Measurements from ENCODE around the gene RSPH1.

RSPH1 gene

DNA sequence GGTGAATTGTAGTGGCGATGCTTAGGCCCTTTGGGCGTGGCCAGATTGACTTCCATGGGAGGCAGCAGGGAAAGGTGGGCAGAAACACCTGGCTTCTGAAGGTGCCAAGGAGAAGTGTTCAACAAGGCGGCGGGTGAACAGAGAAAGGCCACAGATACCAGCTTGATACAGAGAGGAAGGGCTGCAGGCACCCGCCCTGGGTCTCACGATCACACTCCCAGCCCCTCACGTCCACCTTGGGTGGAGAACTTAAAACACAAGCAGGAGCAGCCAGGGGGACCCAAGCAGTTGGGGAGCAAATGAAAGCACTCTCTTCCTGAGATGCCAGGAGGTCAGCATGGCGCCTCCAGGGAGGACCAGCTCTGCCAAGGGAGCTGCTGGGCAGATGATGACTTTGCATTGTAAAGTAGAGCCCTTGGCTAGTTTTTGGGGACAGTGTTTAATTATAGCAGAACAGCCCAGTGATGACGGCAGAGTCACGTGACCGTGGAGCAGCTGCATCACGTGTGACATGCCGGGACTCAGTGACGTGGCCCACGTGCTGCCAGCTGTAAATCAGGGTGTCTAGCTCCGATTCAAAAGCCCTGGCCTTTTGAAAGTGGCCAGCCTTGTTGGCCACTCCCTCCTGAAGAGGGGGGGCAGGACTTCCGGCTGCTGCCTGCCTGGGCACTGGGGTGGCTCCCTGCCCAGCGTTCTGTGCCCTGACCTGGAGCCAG is 36.6 kb upstream of the RSPH1 start:
- H3F3A ChIP-seq (ENCODE audit: control insufficient read depth, insufficient read depth): peaks cover 52% of the 10 kb centered on the region
- peaks cover 72% of the 10 kb centered on the region for H3K79me2 ChIP-seq (ENCODE audit: control insufficient read depth, low read length)
- peak overlapping the region; percentile 99 for H3K27ac ChIP-seq (ENCODE audit: low read depth, low read length)

DNA sequence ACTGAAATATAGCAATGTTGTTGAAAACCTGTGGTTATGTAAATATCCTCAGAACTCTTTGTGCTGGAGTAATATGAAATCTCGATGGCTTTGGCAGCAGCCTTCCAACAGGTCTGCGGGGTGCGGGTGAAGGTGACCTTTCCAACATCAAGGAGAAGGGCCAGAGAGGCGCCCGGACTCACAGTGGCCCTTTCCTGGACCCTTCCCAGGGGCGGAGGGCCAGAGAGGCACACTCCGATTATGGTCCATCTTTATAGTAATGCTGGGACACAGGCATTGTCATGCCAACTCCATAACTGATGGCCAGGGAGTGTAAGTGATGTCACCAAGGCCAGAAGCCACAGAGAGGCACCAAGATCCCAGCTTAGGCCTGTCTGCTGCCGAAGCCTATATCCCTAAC is 35.7 kb upstream of the RSPH1 start:
- Histone ChIP-seq H3K27me3 (ENCODE audit: control insufficient read depth, low read length) (no peaks in the 10 kb centered on the region), H4K20me1 (ENCODE audit: control insufficient read depth, insufficient read depth, low read depth, low read length) (peaks cover 12% of the 10 kb centered on the region), H3K36me3 (ENCODE audit: control insufficient read depth, low read length) (peaks cover 92% of the 10 kb centered on the region), H3K4me3 (ENCODE audit: low read length) (peak overlapping the region; percentile 81), H3K4me1 (ENCODE audit: control insufficient read depth, low read length) (peaks cover 93% of the 10 kb centered on the region), H3K4me2 (ENCODE audit: low read length) (peak overlapping the region; percentile 95), H3K79me2 (ENCODE audit: control insufficient read depth, low read length) (peaks cover 81% of the 10 kb centered on the region), H3K9me3 (ENCODE audit: control insufficient read depth, insufficient read depth, low read length) (no peaks in the 10 kb centered on the region), H3K27ac (ENCODE audit: low read depth, low read length) (peak overlapping the region; percentile 99), H3K9me2 (replicated peaks; ENCODE audit: control insufficient read depth, low read length) (no peaks in the 10 kb centered on the region), H3F3A (ENCODE audit: control insufficient read depth, insufficient read depth) (peaks cover 52% of the 10 kb centered on the region)
- no peak for TF ChIP-seq EZH2phosphoT487 (IDR thresholded peaks at IDR 0.05; ENCODE audit: borderline replicate concordance, low read length)
- TF ChIP-seq, protein P1, sequence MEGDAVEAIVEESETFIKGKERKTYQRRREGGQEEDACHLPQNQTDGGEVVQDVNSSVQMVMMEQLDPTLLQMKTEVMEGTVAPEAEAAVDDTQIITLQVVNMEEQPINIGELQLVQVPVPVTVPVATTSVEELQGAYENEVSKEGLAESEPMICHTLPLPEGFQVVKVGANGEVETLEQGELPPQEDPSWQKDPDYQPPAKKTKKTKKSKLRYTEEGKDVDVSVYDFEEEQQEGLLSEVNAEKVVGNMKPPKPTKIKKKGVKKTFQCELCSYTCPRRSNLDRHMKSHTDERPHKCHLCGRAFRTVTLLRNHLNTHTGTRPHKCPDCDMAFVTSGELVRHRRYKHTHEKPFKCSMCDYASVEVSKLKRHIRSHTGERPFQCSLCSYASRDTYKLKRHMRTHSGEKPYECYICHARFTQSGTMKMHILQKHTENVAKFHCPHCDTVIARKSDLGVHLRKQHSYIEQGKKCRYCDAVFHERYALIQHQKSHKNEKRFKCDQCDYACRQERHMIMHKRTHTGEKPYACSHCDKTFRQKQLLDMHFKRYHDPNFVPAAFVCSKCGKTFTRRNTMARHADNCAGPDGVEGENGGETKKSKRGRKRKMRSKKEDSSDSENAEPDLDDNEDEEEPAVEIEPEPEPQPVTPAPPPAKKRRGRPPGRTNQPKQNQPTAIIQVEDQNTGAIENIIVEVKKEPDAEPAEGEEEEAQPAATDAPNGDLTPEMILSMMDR (IDR thresholded peaks at IDR 0.05; ENCODE audit: low read depth, low read length, poor library complexity, severe bottlenecking): no peak

More for the DNA sequence above, 36.6 kb upstream of the RSPH1 start:
- Histone ChIP-seq H3K27me3 (ENCODE audit: control insufficient read depth, low read length) (no peaks in the 10 kb centered on the region), H3K4me3 (ENCODE audit: low read length) (peak overlapping the region; percentile 81), H3K4me1 (ENCODE audit: control insufficient read depth, low read length) (peaks cover 93% of the 10 kb centered on the region), H3K4me2 (ENCODE audit: low read length) (peak overlapping the region; percentile 95), H3K9me3 (ENCODE audit: control insufficient read depth, insufficient read depth, low read length) (no peaks in the 10 kb centered on the region), H3K36me3 (ENCODE audit: control insufficient read depth, low read length) (peaks cover 90% of the 10 kb centered on the region), H3K9me2 (replicated peaks; ENCODE audit: control insufficient read depth, low read length) (no peaks in the 10 kb centered on the region), H4K20me1 (ENCODE audit: control insufficient read depth, insufficient read depth, low read depth, low read length) (peaks cover 12% of the 10 kb centered on the region)
- TF ChIP-seq, protein P1 (IDR thresholded peaks at IDR 0.05; ENCODE audit: low read depth, low read length, poor library complexity, severe bottlenecking): no peak
- TF ChIP-seq EZH2phosphoT487 (IDR thresholded peaks at IDR 0.05; ENCODE audit: borderline replicate concordance, low read length): no peak

DNA sequence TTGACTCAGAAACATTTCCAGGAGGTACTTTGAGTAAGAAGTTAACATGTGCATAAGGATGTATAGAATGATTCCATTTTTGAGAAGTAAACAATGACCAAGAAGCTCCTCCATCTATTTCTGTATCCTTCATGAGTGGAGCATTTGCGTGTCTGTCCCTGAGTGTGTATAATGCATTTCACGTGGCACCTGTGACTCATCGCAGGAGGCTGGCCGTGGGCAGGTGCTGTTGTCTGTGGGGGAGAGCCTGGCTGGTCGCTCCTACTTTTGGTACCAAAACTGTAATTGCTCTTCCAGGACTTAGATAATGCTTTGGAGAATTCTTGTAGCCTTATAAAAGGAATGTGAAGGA is 34.1 kb upstream of the RSPH1 start:
- H3F3A ChIP-seq (ENCODE audit: control insufficient read depth, insufficient read depth): peaks cover 52% of the 10 kb centered on the region
- H3K36me3 ChIP-seq (ENCODE audit: control insufficient read depth, low read length): peaks cover 96% of the 10 kb centered on the region
- no peaks in the 10 kb centered on the region for H3K27me3 ChIP-seq (ENCODE audit: control insufficient read depth, low read length)
- H3K4me3 ChIP-seq (ENCODE audit: low read length): peak overlapping the region; percentile 81
- H4K20me1 ChIP-seq (ENCODE audit: control insufficient read depth, insufficient read depth, low read depth, low read length): peaks cover 12% of the 10 kb centered on the region
- H3K9me3 ChIP-seq (ENCODE audit: control insufficient read depth, insufficient read depth, low read length): no peaks in the 10 kb centered on the region
- peak overlapping the region; percentile 95 for H3K4me2 ChIP-seq (ENCODE audit: low read length)
- peak overlapping the region; percentile 99 for H3K27ac ChIP-seq (ENCODE audit: low read depth, low read length)
- TF ChIP-seq EZH2phosphoT487 (IDR thresholded peaks at IDR 0.05; ENCODE audit: borderline replicate concordance, low read length): no peak
- TF ChIP-seq, protein P1 (IDR thresholded peaks at IDR 0.05; ENCODE audit: low read depth, low read length, poor library complexity, severe bottlenecking): no peak
- H3K4me1 ChIP-seq (ENCODE audit: control insufficient read depth, low read length): peaks cover 93% of the 10 kb centered on the region
- peaks cover 93% of the 10 kb centered on the region for H3K79me2 ChIP-seq (ENCODE audit: control insufficient read depth, low read length)
- no peaks in the 10 kb centered on the region for H3K9me2 ChIP-seq (replicated peaks; ENCODE audit: control insufficient read depth, low read length)
